GM23338 (cell line): Measurements from ENCODE around the gene SLC35F4. TPM values are rescaled to one million over a fixed set of nuclear protein-coding genes. Genes with fewer than 3 reads are reported as not detected.

Source experiments
- ATAC-seq: fragments of 200-7000 bp; cut with Tn5 transposase; 3 replicates; pipeline ENCODE4 v1.9.1; 2020
- DNase-seq: peaks from one replicate; pipeline ENCODE4 v3.0.0-alpha.2; 2015; ENCODE audit warnings: low spot score
- H2AFZ ChIP-seq: fragments of 200-600 bp; sonication (generic); 2 replicates; pipeline ENCODE4 v1.8.0; 2016; ENCODE audit warnings: antibody characterized with exemption, mild to moderate bottlenecking, moderate library complexity
- H3F3A ChIP-seq: fragments of 200-600 bp; sonication (generic); replicated peaks from 2 replicates; pipeline ENCODE4 v1.8.0; 2017; ENCODE audit warnings: antibody characterized with exemption, mixed run types, low read depth
- H3K27ac ChIP-seq: fragments of 200-600 bp; sonication (generic); 2 replicates; pipeline ENCODE4 v1.6.1; 2016; ENCODE audit warnings: low read depth
- H3K27me3 ChIP-seq: fragments of 200-600 bp; sonication (generic); 2 replicates; pipeline ENCODE4 v1.8.0; 2016; ENCODE audit warnings: mild to moderate bottlenecking, mixed run types, moderate library complexity; ENCODE audit not compliant: insufficient read depth
- H3K36me3 ChIP-seq: fragments of 200-600 bp; sonication (generic); 2 replicates; pipeline ENCODE4 v1.8.0; 2016; ENCODE audit warnings: mild to moderate bottlenecking; ENCODE audit not compliant: insufficient read depth
- H3K4me1 ChIP-seq: fragments of 200-600 bp; sonication (generic); 2 replicates; pipeline ENCODE4 v1.8.0; 2016; ENCODE audit warnings: mild to moderate bottlenecking, moderate library complexity; ENCODE audit not compliant: insufficient read depth
- H3K4me2 ChIP-seq: fragments of 200-600 bp; sonication (generic); 2 replicates; pipeline ENCODE4 v1.7.1; 2017; ENCODE audit warnings: mixed run types
- H3K4me3 ChIP-seq: fragments of 200-600 bp; sonication (generic); 2 replicates; pipeline ENCODE4 v1.6.1; 2016; ENCODE audit warnings: mixed run types
- H3K79me2 ChIP-seq: fragments of 200-600 bp; sonication (generic); replicated peaks from 2 replicates; pipeline ENCODE4 v1.8.0; 2017; ENCODE audit warnings: mild to moderate bottlenecking; ENCODE audit not compliant: insufficient read depth
- H3K9me2 ChIP-seq: fragments of 200-600 bp; sonication (generic); 2 replicates; pipeline ENCODE4 v1.8.0; 2017; ENCODE audit not compliant: insufficient read depth
- H4K20me1 ChIP-seq: fragments of 200-600 bp; sonication (generic); replicated peaks from 2 replicates; pipeline ENCODE4 v1.8.0; 2017; ENCODE audit warnings: mild to moderate bottlenecking; ENCODE audit not compliant: insufficient read depth
- H3K27ac Mint-ChIP-seq: 2 replicates; pipeline ENCODE4 v1.8.0; 2020; ENCODE audit warnings: inconsistent platforms, mild to moderate bottlenecking, moderate library complexity, mixed read lengths
- H3K27me3 Mint-ChIP-seq: 3 replicates; pipeline ENCODE4 v1.8.0; 2022; ENCODE audit warnings: low read depth, mild to moderate bottlenecking, moderate library complexity, mixed read lengths, inconsistent platforms; ENCODE audit not compliant: insufficient read depth, poor library complexity
- H3K36me3 Mint-ChIP-seq: 3 replicates; pipeline ENCODE4 v1.8.0; 2021; ENCODE audit warnings: low read depth, mild to moderate bottlenecking, inconsistent platforms, moderate library complexity, mixed read lengths
- H3K4me1 Mint-ChIP-seq: 3 replicates; pipeline ENCODE4 v1.8.0; 2020; ENCODE audit warnings: mild to moderate bottlenecking, inconsistent platforms, mixed read lengths
- H3K4me3 Mint-ChIP-seq: 3 replicates; pipeline ENCODE4 v1.8.0; 2021; ENCODE audit warnings: moderate library complexity, mild to moderate bottlenecking, inconsistent platforms, mixed read lengths
- H3K9me3 Mint-ChIP-seq: 3 replicates; pipeline ENCODE4 v1.8.0; 2020; ENCODE audit warnings: moderate library complexity, mild to moderate bottlenecking, inconsistent platforms, mixed read lengths
- CREB1 ChIP-seq: fragments of 250-450 bp; sonication (Bioruptor Pico); IDR thresholded peaks from 2 replicates; pipeline ENCODE4 v1.5.0; 2020; ENCODE audit warnings: low read depth, mild to moderate bottlenecking, moderate library complexity
- EZH2 ChIP-seq: fragments of 200-600 bp; sonication (generic); IDR thresholded peaks from one replicate; pipeline ENCODE4 v1.8.0; 2017; ENCODE audit warnings: antibody characterized with exemption, mild to moderate bottlenecking, low read depth; ENCODE audit not compliant: unreplicated experiment
- EZH2phosphoT487 ChIP-seq: fragments of 200-600 bp; sonication (generic); IDR thresholded peaks from one replicate; pipeline ENCODE4 v1.8.1; 2018; ENCODE audit warnings: antibody characterized with exemption; ENCODE audit not compliant: unreplicated experiment
- NANOG ChIP-seq: IDR thresholded peaks from 2 replicates; pipeline ENCODE4 v1.6.1; 2016; ENCODE audit warnings: antibody characterized with exemption, borderline replicate concordance
- POLR2AphosphoS5 ChIP-seq: IDR thresholded peaks from 2 replicates; pipeline ENCODE4 v1.6.1; 2016; ENCODE audit warnings: antibody characterized with exemption, low read depth
- ZNF114 ChIP-seq: fragments of 250-450 bp; sonication (Bioruptor Pico); IDR thresholded peaks from 2 replicates; pipeline ENCODE4 v1.5.0; 2020; ENCODE audit warnings: mild to moderate bottlenecking, moderate library complexity
- ZNF331 ChIP-seq: fragments of 250-450 bp; sonication (Bioruptor Pico); IDR thresholded peaks from 2 replicates; pipeline ENCODE4 v1.5.0; 2020; ENCODE audit warnings: low read depth, mild to moderate bottlenecking, moderate library complexity
- polyA plus RNA-seq: library from polyadenylated mRNA; unstranded; fragments of >200 nt; fragmentation: Nextera tagmentation; extraction: Ambion mirVana; gene quantifications from 2 replicates; pipeline ENCODE4 v1.2.1, GENCODE V29; 2016
- total RNA-seq: library from RNA; depleted of rRNA; stranded (reverse); fragments of >200 nt; shearing (Covaris generic); gene quantifications from 2 replicates; pipeline ENCODE4 v1.2.3, GENCODE V29; 2014
- TF ChIP-seq, protein P1 (sequence below), 2 experiments: fragments of 200-600 bp in 1 of 2; sonication (generic) in 1 of 2; conservative IDR thresholded peaks; 2 replicates each; pipeline versions ENCODE4 v1.5.1 to v1.6.1; 2016 to 2017; ENCODE audit warnings: antibody characterized with exemption in 2 of 2, low read depth in 2 of 2, mild to moderate bottlenecking in 2 of 2, moderate library complexity in 1 of 2
- TF ChIP-seq, protein P2 (sequence below): fragments of 250-450 bp; sonication (Bioruptor Pico); IDR thresholded peaks from 2 replicates; pipeline ENCODE4 v1.5.0; 2020; ENCODE audit warnings: mild to moderate bottlenecking, moderate library complexity
- TF ChIP-seq, protein P3 (sequence below): IDR thresholded peaks from one replicate; pipeline ENCODE4 v1.6.1; 2018; ENCODE audit warnings: antibody characterized with exemption; ENCODE audit not compliant: unreplicated experiment

The SLC35F4 gene
- total and polyA plus RNA-seq, 2 experiments from 2014 or later, result 0.10 TPM; not detected in 1

DNA sequence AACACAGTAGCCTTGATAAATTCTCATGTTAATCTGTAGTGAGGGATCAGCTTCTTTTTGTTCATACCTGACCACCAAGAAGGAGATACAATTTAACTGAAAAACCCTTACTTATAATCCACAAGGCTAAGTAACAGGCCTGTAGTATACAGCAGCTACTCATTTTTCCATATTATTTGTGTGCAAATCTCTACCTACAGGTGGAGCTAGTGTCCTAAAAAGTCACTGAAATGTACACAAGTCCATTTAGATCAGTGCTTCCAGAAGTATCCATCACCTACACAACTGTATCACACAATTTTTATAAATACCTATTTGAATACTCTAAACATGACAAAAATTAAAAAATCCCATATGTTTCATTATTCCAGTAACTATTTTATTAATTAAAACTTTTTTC, 173.2 kb downstream of the SLC35F4 start:
- no peaks in the 10 kb centered on the region for H3K36me3 ChIP-seq
- H2AFZ ChIP-seq, result no peak overlapping the region
- H3K9me2 ChIP-seq, result no peaks in the 10 kb centered on the region
- H3K4me3 Mint-ChIP-seq, result no peak overlapping the region
- no peaks in the 10 kb centered on the region for H3F3A ChIP-seq
- H4K20me1 ChIP-seq, result no peaks in the 10 kb centered on the region
- peak; percentile 32; the same call in 2 of the 3 replicates for ATAC-seq
- peaks cover 6% of the 10 kb centered on the region; the same call in 2 of the 3 replicates for H3K36me3 Mint-ChIP-seq
- no peaks in the 10 kb centered on the region for H3K4me1 ChIP-seq
- peaks cover 4% of the 10 kb centered on the region for H3K4me1 Mint-ChIP-seq
- H3K79me2 ChIP-seq, result no peaks in the 10 kb centered on the region
- peak; percentile 39 for DNase-seq
- H3K4me2 ChIP-seq, result no peak overlapping the region
- H3K27ac Mint-ChIP-seq, result no peak overlapping the region
- peaks cover 18% of the 10 kb centered on the region; the same call in 2 of the 3 replicates for H3K9me3 Mint-ChIP-seq
- TF ChIP-seq NANOG (no peak), EZH2 (no peak), POLR2AphosphoS5 (no peak)
- TF ChIP-seq, protein P1, sequence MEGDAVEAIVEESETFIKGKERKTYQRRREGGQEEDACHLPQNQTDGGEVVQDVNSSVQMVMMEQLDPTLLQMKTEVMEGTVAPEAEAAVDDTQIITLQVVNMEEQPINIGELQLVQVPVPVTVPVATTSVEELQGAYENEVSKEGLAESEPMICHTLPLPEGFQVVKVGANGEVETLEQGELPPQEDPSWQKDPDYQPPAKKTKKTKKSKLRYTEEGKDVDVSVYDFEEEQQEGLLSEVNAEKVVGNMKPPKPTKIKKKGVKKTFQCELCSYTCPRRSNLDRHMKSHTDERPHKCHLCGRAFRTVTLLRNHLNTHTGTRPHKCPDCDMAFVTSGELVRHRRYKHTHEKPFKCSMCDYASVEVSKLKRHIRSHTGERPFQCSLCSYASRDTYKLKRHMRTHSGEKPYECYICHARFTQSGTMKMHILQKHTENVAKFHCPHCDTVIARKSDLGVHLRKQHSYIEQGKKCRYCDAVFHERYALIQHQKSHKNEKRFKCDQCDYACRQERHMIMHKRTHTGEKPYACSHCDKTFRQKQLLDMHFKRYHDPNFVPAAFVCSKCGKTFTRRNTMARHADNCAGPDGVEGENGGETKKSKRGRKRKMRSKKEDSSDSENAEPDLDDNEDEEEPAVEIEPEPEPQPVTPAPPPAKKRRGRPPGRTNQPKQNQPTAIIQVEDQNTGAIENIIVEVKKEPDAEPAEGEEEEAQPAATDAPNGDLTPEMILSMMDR (conservative IDR thresholded peaks at IDR 0.05; ENCODE audit: low read depth in 2 of 2), result peak; percentile 59 to 67
- no peak overlapping the region for H3K27ac ChIP-seq
- peaks cover 3% of the 10 kb centered on the region for H3K27me3 Mint-ChIP-seq
- H3K4me3 ChIP-seq, result no peak overlapping the region
- no peaks in the 10 kb centered on the region for H3K27me3 ChIP-seq

DNA sequence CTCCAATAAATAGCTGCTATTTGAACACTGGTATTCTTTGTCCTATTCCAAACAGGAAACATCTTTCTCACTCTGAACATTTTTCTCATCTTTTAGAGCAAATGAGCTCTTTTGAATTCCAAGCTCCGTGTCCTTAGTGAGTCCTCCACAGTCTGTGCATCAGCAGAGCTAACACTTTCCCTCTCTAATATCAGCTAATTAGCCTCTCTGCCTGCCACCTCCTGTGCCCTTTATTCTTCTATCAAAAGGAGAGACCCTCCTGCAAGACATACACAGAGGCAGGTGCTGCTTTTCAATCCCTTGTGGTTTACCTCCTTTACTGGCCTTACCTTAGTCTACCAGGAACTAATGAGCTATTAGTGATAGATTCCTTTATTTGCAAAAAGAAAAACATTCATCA, 178.5 kb downstream of the SLC35F4 start:
- Mint-ChIP-seq H3K4me3 (no peak overlapping the region), H3K27me3 (peaks cover 3% of the 10 kb centered on the region), H3K9me3 (no peaks in the 10 kb centered on the region), H3K27ac (no peak overlapping the region), H3K4me1 (peaks cover 4% of the 10 kb centered on the region), H3K36me3 (no peaks in the 10 kb centered on the region)
- Histone ChIP-seq H3K9me2 (0 out of 2 replicates have a peak, but pooled peaks cover 4% of the 10 kb centered on the region), H3K79me2 (no peaks in the 10 kb centered on the region), H3K36me3 (no peaks in the 10 kb centered on the region), H3K27me3 (no peaks in the 10 kb centered on the region), H3K4me3 (no peak overlapping the region), H3K4me1 (no peaks in the 10 kb centered on the region), H3F3A (no peaks in the 10 kb centered on the region), H2AFZ (no peak overlapping the region; the same call in 1 of the 2 replicates), H4K20me1 (no peaks in the 10 kb centered on the region), H3K27ac (no peak overlapping the region), H3K4me2 (no peak overlapping the region)
- DNase-seq (no peak), ATAC-seq (no peak)
- TF ChIP-seq POLR2AphosphoS5 (no peak), ZNF114 (CRISPR knock-in tag) (no peak), EZH2phosphoT487 (no peak), EZH2 (no peak), CREB1 (CRISPR knock-in tag) (no peak), ZNF331 (CRISPR knock-in tag) (no peak), NANOG (no peak)
- TF ChIP-seq, protein P2, sequence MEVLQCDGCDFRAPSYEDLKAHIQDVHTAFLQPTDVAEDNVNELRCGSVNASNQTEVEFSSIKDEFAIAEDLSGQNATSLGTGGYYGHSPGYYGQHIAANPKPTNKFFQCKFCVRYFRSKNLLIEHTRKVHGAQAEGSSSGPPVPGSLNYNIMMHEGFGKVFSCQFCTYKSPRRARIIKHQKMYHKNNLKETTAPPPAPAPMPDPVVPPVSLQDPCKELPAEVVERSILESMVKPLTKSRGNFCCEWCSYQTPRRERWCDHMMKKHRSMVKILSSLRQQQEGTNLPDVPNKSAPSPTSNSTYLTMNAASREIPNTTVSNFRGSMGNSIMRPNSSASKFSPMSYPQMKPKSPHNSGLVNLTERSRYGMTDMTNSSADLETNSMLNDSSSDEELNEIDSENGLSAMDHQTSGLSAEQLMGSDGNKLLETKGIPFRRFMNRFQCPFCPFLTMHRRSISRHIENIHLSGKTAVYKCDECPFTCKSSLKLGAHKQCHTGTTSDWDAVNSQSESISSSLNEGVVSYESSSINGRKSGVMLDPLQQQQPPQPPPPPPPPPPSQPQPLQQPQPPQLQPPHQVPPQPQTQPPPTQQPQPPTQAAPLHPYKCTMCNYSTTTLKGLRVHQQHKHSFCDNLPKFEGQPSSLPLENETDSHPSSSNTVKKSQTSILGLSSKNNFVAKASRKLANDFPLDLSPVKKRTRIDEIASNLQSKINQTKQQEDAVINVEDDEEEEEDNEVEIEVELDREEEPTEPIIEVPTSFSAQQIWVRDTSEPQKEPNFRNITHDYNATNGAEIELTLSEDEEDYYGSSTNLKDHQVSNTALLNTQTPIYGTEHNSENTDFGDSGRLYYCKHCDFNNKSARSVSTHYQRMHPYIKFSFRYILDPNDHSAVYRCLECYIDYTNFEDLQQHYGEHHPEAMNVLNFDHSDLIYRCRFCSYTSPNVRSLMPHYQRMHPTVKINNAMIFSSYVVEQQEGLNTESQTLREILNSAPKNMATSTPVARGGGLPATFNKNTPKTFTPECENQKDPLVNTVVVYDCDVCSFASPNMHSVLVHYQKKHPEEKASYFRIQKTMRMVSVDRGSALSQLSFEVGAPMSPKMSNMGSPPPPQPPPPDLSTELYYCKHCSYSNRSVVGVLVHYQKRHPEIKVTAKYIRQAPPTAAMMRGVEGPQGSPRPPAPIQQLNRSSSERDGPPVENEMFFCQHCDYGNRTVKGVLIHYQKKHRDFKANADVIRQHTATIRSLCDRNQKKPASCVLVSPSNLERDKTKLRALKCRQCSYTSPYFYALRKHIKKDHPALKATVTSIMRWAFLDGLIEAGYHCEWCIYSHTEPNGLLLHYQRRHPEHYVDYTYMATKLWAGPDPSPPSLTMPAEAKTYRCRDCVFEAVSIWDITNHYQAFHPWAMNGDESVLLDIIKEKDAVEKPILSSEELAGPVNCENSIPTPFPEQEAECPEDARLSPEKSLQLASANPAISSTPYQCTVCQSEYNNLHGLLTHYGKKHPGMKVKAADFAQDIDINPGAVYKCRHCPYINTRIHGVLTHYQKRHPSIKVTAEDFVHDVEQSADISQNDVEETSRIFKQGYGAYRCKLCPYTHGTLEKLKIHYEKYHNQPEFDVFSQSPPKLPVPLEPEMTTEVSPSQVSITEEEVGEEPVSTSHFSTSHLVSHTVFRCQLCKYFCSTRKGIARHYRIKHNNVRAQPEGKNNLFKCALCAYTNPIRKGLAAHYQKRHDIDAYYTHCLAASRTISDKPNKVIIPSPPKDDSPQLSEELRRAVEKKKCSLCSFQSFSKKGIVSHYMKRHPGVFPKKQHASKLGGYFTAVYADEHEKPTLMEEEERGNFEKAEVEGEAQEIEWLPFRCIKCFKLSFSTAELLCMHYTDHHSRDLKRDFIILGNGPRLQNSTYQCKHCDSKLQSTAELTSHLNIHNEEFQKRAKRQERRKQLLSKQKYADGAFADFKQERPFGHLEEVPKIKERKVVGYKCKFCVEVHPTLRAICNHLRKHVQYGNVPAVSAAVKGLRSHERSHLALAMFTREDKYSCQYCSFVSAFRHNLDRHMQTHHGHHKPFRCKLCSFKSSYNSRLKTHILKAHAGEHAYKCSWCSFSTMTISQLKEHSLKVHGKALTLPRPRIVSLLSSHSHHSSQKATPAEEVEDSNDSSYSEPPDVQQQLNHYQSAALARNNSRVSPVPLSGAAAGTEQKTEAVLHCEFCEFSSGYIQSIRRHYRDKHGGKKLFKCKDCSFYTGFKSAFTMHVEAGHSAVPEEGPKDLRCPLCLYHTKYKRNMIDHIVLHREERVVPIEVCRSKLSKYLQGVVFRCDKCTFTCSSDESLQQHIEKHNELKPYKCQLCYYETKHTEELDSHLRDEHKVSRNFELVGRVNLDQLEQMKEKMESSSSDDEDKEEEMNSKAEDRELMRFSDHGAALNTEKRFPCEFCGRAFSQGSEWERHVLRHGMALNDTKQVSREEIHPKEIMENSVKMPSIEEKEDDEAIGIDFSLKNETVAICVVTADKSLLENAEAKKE (CRISPR knock-in tag), result no peak
- TF ChIP-seq, protein P3, sequence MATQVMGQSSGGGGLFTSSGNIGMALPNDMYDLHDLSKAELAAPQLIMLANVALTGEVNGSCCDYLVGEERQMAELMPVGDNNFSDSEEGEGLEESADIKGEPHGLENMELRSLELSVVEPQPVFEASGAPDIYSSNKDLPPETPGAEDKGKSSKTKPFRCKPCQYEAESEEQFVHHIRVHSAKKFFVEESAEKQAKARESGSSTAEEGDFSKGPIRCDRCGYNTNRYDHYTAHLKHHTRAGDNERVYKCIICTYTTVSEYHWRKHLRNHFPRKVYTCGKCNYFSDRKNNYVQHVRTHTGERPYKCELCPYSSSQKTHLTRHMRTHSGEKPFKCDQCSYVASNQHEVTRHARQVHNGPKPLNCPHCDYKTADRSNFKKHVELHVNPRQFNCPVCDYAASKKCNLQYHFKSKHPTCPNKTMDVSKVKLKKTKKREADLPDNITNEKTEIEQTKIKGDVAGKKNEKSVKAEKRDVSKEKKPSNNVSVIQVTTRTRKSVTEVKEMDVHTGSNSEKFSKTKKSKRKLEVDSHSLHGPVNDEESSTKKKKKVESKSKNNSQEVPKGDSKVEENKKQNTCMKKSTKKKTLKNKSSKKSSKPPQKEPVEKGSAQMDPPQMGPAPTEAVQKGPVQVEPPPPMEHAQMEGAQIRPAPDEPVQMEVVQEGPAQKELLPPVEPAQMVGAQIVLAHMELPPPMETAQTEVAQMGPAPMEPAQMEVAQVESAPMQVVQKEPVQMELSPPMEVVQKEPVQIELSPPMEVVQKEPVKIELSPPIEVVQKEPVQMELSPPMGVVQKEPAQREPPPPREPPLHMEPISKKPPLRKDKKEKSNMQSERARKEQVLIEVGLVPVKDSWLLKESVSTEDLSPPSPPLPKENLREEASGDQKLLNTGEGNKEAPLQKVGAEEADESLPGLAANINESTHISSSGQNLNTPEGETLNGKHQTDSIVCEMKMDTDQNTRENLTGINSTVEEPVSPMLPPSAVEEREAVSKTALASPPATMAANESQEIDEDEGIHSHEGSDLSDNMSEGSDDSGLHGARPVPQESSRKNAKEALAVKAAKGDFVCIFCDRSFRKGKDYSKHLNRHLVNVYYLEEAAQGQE, result no peak
